Measurements from ENCODE around the gene DDX24. TPM values are rescaled to one million over a fixed set of nuclear protein-coding genes. Genes with fewer than 3 reads are reported as not detected.

Gene DDX24
- total RNA-seq, 1 experiment from 2014 or later, result 135 TPM

DNA sequence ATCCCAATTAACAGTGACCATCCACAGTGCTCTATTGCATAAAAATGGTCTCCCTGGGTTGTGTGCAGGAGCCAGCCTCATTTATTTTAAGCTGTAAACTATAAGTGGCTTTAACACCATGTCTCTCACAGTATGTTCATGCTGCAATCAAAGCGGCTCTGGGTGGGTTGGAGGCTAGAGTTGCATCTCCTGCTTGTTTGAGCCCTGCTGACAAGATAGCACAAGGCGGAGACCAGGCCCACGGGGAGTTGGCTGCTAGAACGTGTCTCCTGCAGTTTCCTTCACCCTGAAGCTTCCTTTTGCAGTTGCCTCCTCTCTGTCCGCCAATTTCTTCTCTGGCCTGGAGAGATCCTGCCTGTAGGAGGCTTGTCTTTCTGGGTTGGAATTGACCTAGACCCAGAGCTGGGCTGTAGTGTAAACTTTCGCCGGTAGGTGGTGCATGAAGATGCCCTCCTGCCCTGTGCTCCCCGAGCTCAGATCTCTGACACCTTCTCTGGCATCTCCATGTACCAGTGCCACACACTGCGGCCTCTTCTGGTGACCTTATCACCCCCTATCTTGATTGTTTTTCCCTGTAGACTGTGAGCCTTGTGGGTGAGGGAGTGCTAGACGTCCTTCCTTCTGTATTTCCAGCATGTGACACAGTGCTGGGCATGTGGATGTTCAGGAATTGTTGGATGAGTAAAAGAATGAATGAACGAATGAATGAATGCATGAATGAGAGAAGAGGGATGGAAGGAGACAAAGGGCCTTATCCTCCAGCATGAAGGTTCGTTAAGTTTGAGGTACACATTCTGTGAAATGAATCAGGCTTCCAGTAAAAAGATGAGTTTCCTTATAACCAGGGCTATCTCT lies 44.5 kb downstream of the DDX24 start:
- H3K4me1 Mint-ChIP-seq (ENCODE audit: insufficient read depth, unreplicated experiment), result peaks cover 5% of the 10 kb centered on the region
- H3K4me3 Mint-ChIP-seq (ENCODE audit: unreplicated experiment), result no peak overlapping the region
- intact Hi-C loops (cut with micrococcal nuclease), result loop anchor here (1.0 kb wide), 3 partner anchors 93 to 144 kb away; partner anchors contain the start of gene IFI27L2
- H3K27ac Mint-ChIP-seq (ENCODE audit: low read depth, unreplicated experiment), result no peak overlapping the region
- ChIA-PET CTCF (interaction anchor here (0.6 to 7.1 kb wide), 38 partner anchors 9 to 646 kb away, joined by 3 to 99 read pairs (median 5); partner anchors contain the start of genes DDX24, IFI27, IFI27L1 and IFI27L2), POLR2A (interaction anchor here (0.7 to 3.1 kb wide), 3 partner anchors 11 to 100 kb away, joined by 3 to 12 read pairs (median 5); partner anchors contain the start of genes DDX24, IFI27L1 and OTUB2)
- no peaks in the 10 kb centered on the region for H3K27me3 Mint-ChIP-seq (ENCODE audit: insufficient read depth, unreplicated experiment)
- TF ChIP-seq CTCF (IDR thresholded peaks at IDR 0.05; ENCODE audit: unreplicated experiment), result peak; percentile 74
- peak; percentile 79 for DNase-seq (ENCODE audit: unreplicated experiment)
- no peaks in the 10 kb centered on the region for H3K36me3 Mint-ChIP-seq (ENCODE audit: insufficient read depth, unreplicated experiment)
- H3K9me3 Mint-ChIP-seq (ENCODE audit: unreplicated experiment), result no peaks in the 10 kb centered on the region
- BruUV-seq (replicated peaks), result no TSS peak

DNA sequence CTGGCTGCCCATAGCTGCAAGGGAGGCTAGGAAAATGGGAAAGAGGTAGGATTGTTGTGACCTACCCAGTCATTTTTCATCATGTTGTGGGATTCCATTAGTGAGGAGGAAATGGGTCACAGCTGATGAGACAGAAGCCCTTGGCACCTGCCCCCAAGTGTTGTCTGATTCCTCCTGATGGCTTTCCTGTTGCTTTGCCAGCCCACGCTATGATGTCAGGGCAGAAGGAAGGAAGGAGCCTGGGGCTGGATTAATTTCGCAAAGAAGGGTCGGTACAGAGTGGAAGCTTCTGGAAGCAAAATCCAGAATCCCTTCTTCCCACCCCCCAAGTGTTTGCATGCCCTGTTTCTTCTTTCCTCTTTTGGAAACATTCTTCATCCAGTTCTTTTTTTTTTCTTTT lies 46.1 kb downstream of the DDX24 start:
- peaks cover 5% of the 10 kb centered on the region for H3K4me1 Mint-ChIP-seq (ENCODE audit: insufficient read depth, unreplicated experiment)
- DNase-seq (ENCODE audit: unreplicated experiment), result no peak
- H3K27ac Mint-ChIP-seq (ENCODE audit: low read depth, unreplicated experiment), result no peak overlapping the region
- BruUV-seq (replicated peaks), result no TSS peak
- intact Hi-C loops (cut with micrococcal nuclease), result no loop called here
- H3K4me3 Mint-ChIP-seq (ENCODE audit: unreplicated experiment), result no peak overlapping the region
- H3K36me3 Mint-ChIP-seq (ENCODE audit: insufficient read depth, unreplicated experiment), result no peaks in the 10 kb centered on the region
- H3K9me3 Mint-ChIP-seq (ENCODE audit: unreplicated experiment), result no peaks in the 10 kb centered on the region
- POLR2A ChIA-PET, result interaction anchor here (3.1 kb wide), 1 partner anchor 46 kb away, joined by 12 read pairs; the partner anchor contains the start of genes DDX24 and IFI27L1
- CTCF ChIA-PET, result interaction anchor here (0.6 to 7.1 kb wide), 12 partner anchors 10 to 1587 kb away, joined by 3 to 99 read pairs (median 8); partner anchors contain the start of genes IFI27L2 and OTUB2
- H3K27me3 Mint-ChIP-seq (ENCODE audit: insufficient read depth, unreplicated experiment), result no peaks in the 10 kb centered on the region
- no peak for TF ChIP-seq CTCF (IDR thresholded peaks at IDR 0.05; ENCODE audit: unreplicated experiment)

GRCh38 chr14:94031883-94032279 lies 49.1 kb downstream of the DDX24 start:
- no peak for TF ChIP-seq CTCF (IDR thresholded peaks at IDR 0.05; ENCODE audit: unreplicated experiment)
- no TSS peak for BruUV-seq (replicated peaks)
- intact Hi-C loops (cut with micrococcal nuclease), result no loop called here
- Mint-ChIP-seq H3K9me3 (ENCODE audit: unreplicated experiment) (no peaks in the 10 kb centered on the region), H3K4me1 (ENCODE audit: insufficient read depth, unreplicated experiment) (peaks cover 11% of the 10 kb centered on the region), H3K36me3 (ENCODE audit: insufficient read depth, unreplicated experiment) (no peaks in the 10 kb centered on the region), H3K27ac (ENCODE audit: low read depth, unreplicated experiment) (no peak overlapping the region), H3K4me3 (ENCODE audit: unreplicated experiment) (no peak overlapping the region), H3K27me3 (ENCODE audit: insufficient read depth, unreplicated experiment) (no peaks in the 10 kb centered on the region)
- POLR2A ChIA-PET, result no interaction called here
- DNase-seq (ENCODE audit: unreplicated experiment), result no peak
- CTCF ChIA-PET, result interaction anchor here (0.7 to 1.4 kb wide), 2 partner anchors 39 to 105 kb away, joined by 3 to 5 read pairs; no protein-coding TSS in a partner anchor

DNA sequence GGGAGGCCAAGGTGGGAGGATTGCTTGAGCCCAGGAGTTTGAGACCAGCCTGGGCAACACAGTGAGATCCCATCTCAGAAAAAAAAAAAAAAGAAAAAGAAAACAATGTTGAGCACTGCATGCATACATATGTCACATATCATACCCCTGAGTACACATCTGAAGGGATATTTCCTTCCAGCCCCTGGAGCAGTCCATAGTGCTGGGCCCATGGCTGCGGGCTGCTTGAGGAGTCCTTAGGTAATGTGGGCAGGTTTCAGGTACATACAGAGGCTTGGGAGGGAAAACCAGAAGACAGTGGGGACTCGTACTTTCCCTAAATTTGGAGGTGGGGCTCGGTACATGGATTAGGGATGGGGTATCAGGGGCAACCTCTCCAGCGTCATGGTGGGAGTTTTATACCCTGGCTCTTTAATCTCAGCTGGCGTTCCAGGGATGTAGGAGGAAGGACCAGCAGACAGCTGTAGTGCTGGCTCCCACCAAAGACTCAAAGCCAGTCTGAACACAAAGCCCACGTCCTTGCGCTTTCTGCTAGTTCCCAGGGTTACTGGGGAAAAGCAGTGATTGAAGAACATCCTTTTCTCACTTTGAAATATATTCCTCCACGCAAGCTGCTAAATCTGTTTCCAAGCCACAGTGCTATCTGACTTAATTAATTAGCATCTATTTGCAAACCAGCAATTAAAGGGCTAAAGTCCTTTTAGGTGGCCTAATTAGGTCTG lies 49.7 kb downstream of the DDX24 start:
- no TSS peak for BruUV-seq (replicated peaks)
- no peaks in the 10 kb centered on the region for H3K36me3 Mint-ChIP-seq (ENCODE audit: insufficient read depth, unreplicated experiment)
- intact Hi-C loops (cut with micrococcal nuclease), result no loop called here

More for the DNA sequence above, 49.7 kb downstream of the DDX24 start:
- no peak for DNase-seq (ENCODE audit: unreplicated experiment)
- ChIA-PET CTCF (interaction anchor here (0.7 to 1.4 kb wide), 2 partner anchors 39 to 105 kb away, joined by 3 to 5 read pairs; no protein-coding TSS in a partner anchor), POLR2A (no interaction called here)
- Mint-ChIP-seq H3K9me3 (ENCODE audit: unreplicated experiment) (no peaks in the 10 kb centered on the region), H3K4me3 (ENCODE audit: unreplicated experiment) (no peak overlapping the region), H3K27ac (ENCODE audit: low read depth, unreplicated experiment) (no peak overlapping the region), H3K27me3 (ENCODE audit: insufficient read depth, unreplicated experiment) (no peaks in the 10 kb centered on the region), H3K4me1 (ENCODE audit: insufficient read depth, unreplicated experiment) (peaks cover 7% of the 10 kb centered on the region)
- TF ChIP-seq CTCF (IDR thresholded peaks at IDR 0.05; ENCODE audit: unreplicated experiment), result no peak
